ENCODE data around the gene SARDH. TPM values are rescaled to one million over a fixed set of nuclear protein-coding genes. Genes with fewer than 3 reads are reported as not detected.

SARDH gene
- polyA plus RNA-seq, 1 donor (not counting 4 experiments of a cell fraction or from before 2014, with no cell fraction given): 0.03 TPM

DNA sequence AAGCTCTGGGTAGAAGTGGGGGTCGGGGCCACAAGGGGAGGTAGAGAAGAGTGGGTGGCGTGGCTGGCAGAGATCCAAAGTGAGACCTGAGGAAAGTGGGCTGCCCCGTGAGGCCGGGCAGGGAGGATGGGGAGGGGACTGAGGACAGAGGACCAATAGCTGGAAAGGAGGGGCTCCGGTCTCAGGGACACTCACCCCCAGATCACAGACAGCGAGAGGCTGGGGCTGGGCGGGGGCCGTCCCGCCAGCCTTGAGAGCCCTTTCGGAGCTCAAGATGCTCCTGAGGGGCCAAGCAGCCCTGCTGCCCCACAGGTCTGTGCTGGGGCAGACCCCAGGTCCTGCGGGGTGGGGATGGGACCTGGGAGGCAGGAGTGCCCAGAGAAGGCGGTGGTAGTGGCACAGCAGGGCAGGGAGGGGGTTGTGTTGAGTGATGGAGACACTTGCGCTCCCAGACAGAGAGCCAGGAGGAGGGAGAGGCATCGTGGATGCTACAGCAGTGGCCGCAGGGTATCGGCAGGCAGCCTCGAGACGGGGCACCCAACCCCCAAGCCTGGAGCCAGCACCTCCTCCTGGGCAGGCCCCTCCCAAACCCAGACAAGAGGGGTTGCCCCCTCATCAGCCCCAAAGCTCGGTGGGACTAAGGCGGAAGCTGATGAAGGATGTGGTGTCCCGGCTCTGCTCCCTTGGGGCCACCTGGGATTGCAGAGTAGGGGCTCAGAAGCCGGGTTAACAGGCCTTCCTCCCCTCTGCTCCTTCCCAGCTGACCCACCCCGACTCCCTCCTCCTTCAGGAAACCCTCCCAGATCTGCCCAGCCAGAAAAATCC is 3.4 kb downstream of the SARDH start:
- H3K9ac ChIP-seq (ENCODE audit: control insufficient read depth, extremely low read depth, insufficient read depth, low read length): no peak overlapping the region
- H2AFZ ChIP-seq (ENCODE audit: control insufficient read depth, low read length): no peak overlapping the region
- DNase-seq (ENCODE audit: low read depth, low spot score): no peak
- TF ChIP-seq, protein P1, sequence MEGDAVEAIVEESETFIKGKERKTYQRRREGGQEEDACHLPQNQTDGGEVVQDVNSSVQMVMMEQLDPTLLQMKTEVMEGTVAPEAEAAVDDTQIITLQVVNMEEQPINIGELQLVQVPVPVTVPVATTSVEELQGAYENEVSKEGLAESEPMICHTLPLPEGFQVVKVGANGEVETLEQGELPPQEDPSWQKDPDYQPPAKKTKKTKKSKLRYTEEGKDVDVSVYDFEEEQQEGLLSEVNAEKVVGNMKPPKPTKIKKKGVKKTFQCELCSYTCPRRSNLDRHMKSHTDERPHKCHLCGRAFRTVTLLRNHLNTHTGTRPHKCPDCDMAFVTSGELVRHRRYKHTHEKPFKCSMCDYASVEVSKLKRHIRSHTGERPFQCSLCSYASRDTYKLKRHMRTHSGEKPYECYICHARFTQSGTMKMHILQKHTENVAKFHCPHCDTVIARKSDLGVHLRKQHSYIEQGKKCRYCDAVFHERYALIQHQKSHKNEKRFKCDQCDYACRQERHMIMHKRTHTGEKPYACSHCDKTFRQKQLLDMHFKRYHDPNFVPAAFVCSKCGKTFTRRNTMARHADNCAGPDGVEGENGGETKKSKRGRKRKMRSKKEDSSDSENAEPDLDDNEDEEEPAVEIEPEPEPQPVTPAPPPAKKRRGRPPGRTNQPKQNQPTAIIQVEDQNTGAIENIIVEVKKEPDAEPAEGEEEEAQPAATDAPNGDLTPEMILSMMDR (optimal IDR thresholded peaks at IDR 0.05 in 1 of 3, IDR thresholded peaks at IDR 0.05 in 1 of 3, conservative IDR thresholded peaks at IDR 0.05 in 1 of 3; ENCODE audit: extremely low read depth in 1 of 3, insufficient read depth in 2 of 3, low read length in 3 of 3): no peak
- no peak for TF ChIP-seq EZH2 (IDR thresholded peaks at IDR 0.05; ENCODE audit: low read length)
- no peak overlapping the region for H3K4me3 ChIP-seq (ENCODE audit: control insufficient read depth in 2 of 3, extremely low read depth in 1 of 3, insufficient read depth in 2 of 3, low read depth in 1 of 3, low read length in 3 of 3)
- no peaks in the 10 kb centered on the region for H3K79me2 ChIP-seq (ENCODE audit: control insufficient read depth, insufficient read depth, low read length)
- no peak overlapping the region for H3K27ac ChIP-seq (ENCODE audit: control insufficient read depth, insufficient read depth, low read length)
- peaks cover 21% of the 10 kb centered on the region for H3K27me3 ChIP-seq (ENCODE audit: control insufficient read depth, extremely low read depth, insufficient read depth, low read length)
- H3K9me3 ChIP-seq (ENCODE audit: control insufficient read depth, low read depth, low read length): no peaks in the 10 kb centered on the region
- H3K36me3 ChIP-seq (ENCODE audit: control insufficient read depth in 2 of 2, extremely low read depth in 1 of 2, insufficient read depth in 2 of 2, low read length in 2 of 2): no peaks in the 10 kb centered on the region
- FAIRE-seq: no peak
- dilution Hi-C loops (cut with MboI; ENCODE audit: extremely low pct_ligation_motif_present, low sequenced_read_pairs): no loop called here
- H4K20me1 ChIP-seq (ENCODE audit: control insufficient read depth, extremely low read depth, insufficient read depth, low read length): no peaks in the 10 kb centered on the region
- H3K4me2 ChIP-seq (ENCODE audit: control insufficient read depth, extremely low read depth, insufficient read depth, low read depth, low read length): no peak overlapping the region
- H3K4me1 ChIP-seq (ENCODE audit: control insufficient read depth, extremely low read depth, insufficient read depth, low read length): no peaks in the 10 kb centered on the region
- no peaks in the 10 kb centered on the region for H3K9me1 ChIP-seq (ENCODE audit: control insufficient read depth, extremely low read depth, insufficient read depth, low read length)

DNA sequence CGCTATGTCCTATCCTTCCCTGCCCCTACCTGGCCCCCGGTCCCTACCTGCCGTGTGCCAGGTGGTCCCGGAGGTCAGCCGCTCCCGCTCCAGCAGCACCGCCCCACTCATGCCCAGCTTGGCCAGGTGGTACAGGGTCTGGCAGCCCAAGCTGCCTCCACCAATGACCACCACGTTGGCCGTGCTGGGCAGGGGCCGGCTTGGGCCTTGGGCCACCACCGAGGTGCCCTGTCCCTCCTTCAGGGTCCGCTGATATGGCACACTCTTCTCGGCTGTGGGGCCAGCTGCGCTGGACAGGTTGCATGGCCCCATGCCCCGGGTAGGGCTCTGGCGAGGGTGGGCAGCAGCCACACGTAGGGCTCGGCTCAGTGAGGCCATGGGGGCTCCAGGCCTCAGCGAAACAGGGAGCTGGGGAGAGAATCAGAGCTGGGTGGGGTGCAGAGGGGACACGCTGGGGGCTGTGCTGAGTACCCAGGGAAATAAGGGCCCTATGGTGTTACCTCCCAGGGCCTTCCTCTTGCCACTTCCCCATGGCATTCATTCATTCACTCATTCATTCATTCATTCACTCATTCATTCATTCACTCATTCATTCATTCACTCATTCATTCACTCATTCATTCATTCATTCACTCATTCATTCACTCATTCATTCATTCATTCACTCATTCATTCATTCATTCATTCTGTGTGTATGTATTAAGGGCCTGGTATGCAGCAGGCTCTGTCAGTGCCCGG is 4.2 kb downstream of the SARDH start:
- dilution Hi-C loops (cut with MboI; ENCODE audit: extremely low pct_ligation_motif_present, low sequenced_read_pairs): no loop called here
- Histone ChIP-seq H3K4me3 (ENCODE audit: control insufficient read depth in 2 of 3, extremely low read depth in 1 of 3, insufficient read depth in 2 of 3, low read depth in 1 of 3, low read length in 3 of 3) (no peak overlapping the region), H3K4me2 (ENCODE audit: control insufficient read depth, extremely low read depth, insufficient read depth, low read depth, low read length) (no peak overlapping the region), H3K79me2 (ENCODE audit: control insufficient read depth, insufficient read depth, low read length) (no peaks in the 10 kb centered on the region), H2AFZ (ENCODE audit: control insufficient read depth, low read length) (no peak overlapping the region), H4K20me1 (ENCODE audit: control insufficient read depth, extremely low read depth, insufficient read depth, low read length) (no peaks in the 10 kb centered on the region), H3K9me1 (ENCODE audit: control insufficient read depth, extremely low read depth, insufficient read depth, low read length) (no peaks in the 10 kb centered on the region), H3K27me3 (ENCODE audit: control insufficient read depth, extremely low read depth, insufficient read depth, low read length) (peaks cover 22% of the 10 kb centered on the region), H3K9me3 (ENCODE audit: control insufficient read depth, low read depth, low read length) (no peaks in the 10 kb centered on the region), H3K4me1 (ENCODE audit: control insufficient read depth, extremely low read depth, insufficient read depth, low read length) (no peaks in the 10 kb centered on the region), H3K36me3 (ENCODE audit: control insufficient read depth in 2 of 2, extremely low read depth in 1 of 2, insufficient read depth in 2 of 2, low read length in 2 of 2) (no peaks in the 10 kb centered on the region), H3K27ac (ENCODE audit: control insufficient read depth, insufficient read depth, low read length) (no peak overlapping the region), H3K9ac (ENCODE audit: control insufficient read depth, extremely low read depth, insufficient read depth, low read length) (no peak overlapping the region)
- DNase-seq (ENCODE audit: low read depth, low spot score): no peak
- no peak for FAIRE-seq
- TF ChIP-seq, protein P1 (optimal IDR thresholded peaks at IDR 0.05 in 1 of 3, IDR thresholded peaks at IDR 0.05 in 1 of 3, conservative IDR thresholded peaks at IDR 0.05 in 1 of 3; ENCODE audit: extremely low read depth in 1 of 3, insufficient read depth in 2 of 3, low read length in 3 of 3): no peak
- no peak for TF ChIP-seq EZH2 (IDR thresholded peaks at IDR 0.05; ENCODE audit: low read length)

Measured in keratinocyte (primary cell).